K562 (cell line): Measurements from ENCODE around the gene PDHA2. TPM values are rescaled to one million over a fixed set of nuclear protein-coding genes. Genes with fewer than 3 reads are reported as not detected.

Experiments used
- ATAC-seq: fragments of 200-7000 bp; cut with Tn5 transposase; 3 replicates; pipeline ENCODE4 v1.9.1; 2020; ENCODE audit warnings: moderate library complexity
- BruUV-seq: library from RNA; stranded (reverse); fragments of 400-500 nt; replicated peaks from 2 replicates; lab custom pipeline; 2021; lab: Mats Ljungman, UMichigan
- CTCF ChIA-PET: fragments of 300-600 bp; formaldehyde crosslinking; extraction: SDS; loops from one replicate; lab custom pipeline; 2021; ENCODE audit warnings: low intra/inter-chr PET ratio; lab: Yijun Ruan, JAX
- POLR2A ChIA-PET: fragments of 300-600, 350-650 bp; sonication (Branson Sonifier 250); formaldehyde crosslinking; extraction: SDS; loops from one replicate; lab custom pipeline; 2021; ENCODE audit warnings: antibody characterized with exemption, inconsistent platforms; lab: Yijun Ruan, JAX
- DNase-seq, 4 experiments: peaks; one replicate each; pipeline versions ENCODE4 v3.0.0 to v3.0.0-alpha.2; 2011 to 2018; ENCODE audit warnings: low spot score in 3 of 4, mixed read lengths in 3 of 4; ENCODE audit errors: extremely low read depth in 1 of 4
- FAIRE-seq: peaks from 2 replicates; lab custom pipeline; 2011; peaks lifted over from hg19 to GRCh38; lab: Jason Lieb, UNC
- H2AFZ ChIP-seq: 2 replicates; pipeline ENCODE4 v1.6.0; 2011; ENCODE audit warnings: low read depth, low read length, control low read depth, inconsistent platforms
- H3K27ac ChIP-seq: fragments of 200-600 bp; 3 replicates; pipeline ENCODE4 v1.8.0; 2011; ENCODE audit warnings: low read depth, mild to moderate bottlenecking, control low read depth, inconsistent platforms, low read length, moderate library complexity, mixed read lengths; ENCODE audit errors: extremely low read depth
- H3K27me3 ChIP-seq, 2 experiments: fragments of 300-600 bp in 1 of 2; 2 replicates in 1 of 2; 3 replicates in 1 of 2; pipeline versions ENCODE4 v1.6.0 to v1.8.0; 2011; ENCODE audit warnings: inconsistent platforms in 2 of 2, low read length in 2 of 2, mild to moderate bottlenecking in 1 of 2, mixed read lengths in 1 of 2, moderate library complexity in 1 of 2; ENCODE audit not compliant: control insufficient read depth in 2 of 2, insufficient read depth in 2 of 2
- H3K36me3 ChIP-seq: fragments of 300-600 bp; 3 replicates; pipeline ENCODE4 v1.8.0; 2011; ENCODE audit warnings: mild to moderate bottlenecking, low read length, inconsistent platforms; ENCODE audit not compliant: control insufficient read depth, insufficient read depth
- H3K4me1 ChIP-seq, 2 experiments: fragments of 200-600 bp in 1 of 2; replicated peaks in 1 of 2; 2 replicates in 1 of 2; 3 replicates in 1 of 2; pipeline versions ENCODE4 v1.5.1 to v1.8.0; 2011; ENCODE audit warnings: inconsistent platforms in 2 of 2, low read length in 2 of 2, mild to moderate bottlenecking in 1 of 2, mixed read lengths in 1 of 2, moderate library complexity in 1 of 2; ENCODE audit not compliant: control insufficient read depth in 2 of 2, insufficient read depth in 2 of 2
- H3K4me2 ChIP-seq: 2 replicates; pipeline ENCODE4 v1.6.1; 2011; ENCODE audit warnings: low read length, control low read depth, inconsistent platforms, mixed read lengths; ENCODE audit not compliant: insufficient read depth
- H3K4me3 ChIP-seq: fragments of 200-600 bp; sonication (generic), shearing (Covaris generic); 2 replicates; pipeline ENCODE4 v1.5.1; 2016; ENCODE audit warnings: control low read depth, inconsistent platforms
- H3K79me2 ChIP-seq: fragments of 200-600 bp; 3 replicates; pipeline ENCODE4 v1.8.0; 2011; ENCODE audit warnings: low read length, inconsistent platforms; ENCODE audit not compliant: control insufficient read depth, insufficient read depth
- H3K9ac ChIP-seq, 2 experiments: 2 replicates each; pipeline versions ENCODE4 v1.6.0 to v1.6.1; 2011; ENCODE audit warnings: low read depth in 2 of 2, low read length in 2 of 2, control low read depth in 1 of 2, inconsistent platforms in 1 of 2, mild to moderate bottlenecking in 1 of 2, mixed read lengths in 1 of 2; ENCODE audit not compliant: insufficient read depth in 1 of 2
- H3K9me1 ChIP-seq: one replicate; pipeline ENCODE4 v1.6.0; 2011; ENCODE audit warnings: inconsistent platforms, mild to moderate bottlenecking, low read length, moderate library complexity; ENCODE audit not compliant: control insufficient read depth, insufficient read depth
- H3K9me3 ChIP-seq: replicated peaks from 2 replicates; pipeline ENCODE4 v1.5.1; 2011; ENCODE audit warnings: low read depth, low read length, inconsistent platforms; ENCODE audit not compliant: control insufficient read depth, insufficient read depth
- H4K20me1 ChIP-seq: replicated peaks from 2 replicates; pipeline ENCODE4 v1.6.1; 2011; ENCODE audit warnings: low read length, inconsistent platforms, mixed read lengths; ENCODE audit not compliant: control insufficient read depth, insufficient read depth
- ATF7 ChIP-seq: fragments of 450-650 bp; IDR thresholded peaks from 2 replicates; pipeline ENCODE4 v1.7.1; 2014; ENCODE audit warnings: mild to moderate bottlenecking, moderate library complexity
- ETS2 ChIP-seq: IDR thresholded peaks from 2 replicates; pipeline ENCODE4 v1.6.1; 2016; ENCODE audit warnings: borderline replicate concordance, missing genetic modification characterization, mild to moderate bottlenecking, moderate library complexity, missing compliant biosample characterization; ENCODE audit not compliant: poor library complexity, severe bottlenecking
- FOXJ3 ChIP-seq: sonication (generic); formaldehyde crosslinking; IDR thresholded peaks from 2 replicates; pipeline ENCODE4 v1.4.0; 2020; ENCODE audit warnings: mild to moderate bottlenecking, missing genetic modification reagents
- GTF2B ChIP-seq: IDR thresholded peaks from 2 replicates; pipeline ENCODE4 v1.6.1; 2011; ENCODE audit not compliant: insufficient read length; ENCODE audit errors: extremely low read depth
- KAT8 ChIP-seq: fragments of 450-650 bp; IDR thresholded peaks from 2 replicates; pipeline ENCODE4 v1.6.1; 2016; ENCODE audit warnings: low read depth, mild to moderate bottlenecking
- KDM5B ChIP-seq: fragments of 200-600 bp; sonication (generic); IDR thresholded peaks from 2 replicates; pipeline ENCODE4 v1.6.1; 2012; ENCODE audit warnings: low read depth, mild to moderate bottlenecking, moderate library complexity, low read length, control low read depth, inconsistent platforms; ENCODE audit not compliant: insufficient replicate concordance
- LCOR ChIP-seq: sonication (generic); formaldehyde crosslinking; IDR thresholded peaks from 2 replicates; pipeline ENCODE4 v1.8.0; 2022; ENCODE audit warnings: mild to moderate bottlenecking, missing genetic modification reagents
- PATZ1 ChIP-seq: fragments of 250-450 bp; sonication (Bioruptor Pico); IDR thresholded peaks from 2 replicates; pipeline ENCODE4 v1.5.0; 2020; ENCODE audit warnings: mild to moderate bottlenecking, borderline replicate concordance
- SFPQ ChIP-seq: fragments of 200-400 bp; formaldehyde crosslinking; IDR thresholded peaks from 2 replicates; pipeline ENCODE4 v1.6.1; 2017; ENCODE audit warnings: mild to moderate bottlenecking, low read depth, low read length, moderate library complexity
- SOX6 ChIP-seq: fragments of 450-650 bp; IDR thresholded peaks from 2 replicates; pipeline ENCODE4 v1.6.1; 2014; ENCODE audit warnings: mild to moderate bottlenecking
- TARDBP ChIP-seq: fragments of 450-650 bp; IDR thresholded peaks from 2 replicates; pipeline ENCODE4 v1.6.1; 2016
- TBP ChIP-seq: optimal IDR thresholded peaks from 2 replicates; pipeline ENCODE3; 2011; ENCODE audit warnings: low read depth, low read length, improper control_type of control experiment
- TRIM24 ChIP-seq, 2 experiments: fragments of 450-650 bp; IDR thresholded peaks; 2 replicates each; pipeline ENCODE4 v1.6.1; 2016
- ZNF165 ChIP-seq: fragments of 250-450 bp; sonication (Bioruptor Pico); IDR thresholded peaks from 2 replicates; pipeline ENCODE4 v1.4.0; 2020; ENCODE audit warnings: borderline replicate concordance
- WGBS: fragments of 100-300 bp; shearing (Covaris generic); methylation state at CpG from one replicate; pipeline ENCODE4 v1.1.6; 2016; ENCODE audit warnings: low coverage, mixed read lengths; ENCODE audit not compliant: insufficient coverage; ENCODE audit errors: missing lambda C conversion rate; 5-methylcytosine and 5-hydroxymethylcytosine counted together
- in situ Hi-C: fragments of 300-500 bp; cut with MboI; formaldehyde crosslinking; loops from 4 replicates; pipeline ENCODE4 v1.15.0; 2018; ENCODE audit warnings: inconsistent platforms, mixed read lengths
- intact Hi-C: fragments of 100-400 bp; cut with micrococcal nuclease; formaldehyde crosslinking; loops from 2 replicates; pipeline ENCODE4 v1.14.2; 2022
- polyA plus RNA-seq, 8 experiments: library from polyadenylated mRNA; depleted of rRNA in 4 of 8; stranded (reverse) in 5 of 8; unstranded in 3 of 8; fragments of >200 nt; fragmentation: Nextera tagmentation in 2 of 8; fragmentation: Illumina TruSeq in 1 of 8; extraction: Ambion mirVana in 2 of 8; extraction: Trizol in 1 of 8; gene quantifications; 2 replicates each; pipeline versions ENCODE4 v1.2.1 to v1.2.3, GENCODE V29; 2011 to 2014; ENCODE audit warnings: inconsistent platforms in 1 of 8, missing spikeins in 1 of 8
- total RNA-seq, 7 experiments: library from RNA; depleted of rRNA in 6 of 7; stranded (reverse); fragments of >200 nt in 6 of 7; fragmentation: Illumina TruSeq in 2 of 7; extraction: Trizol in 2 of 7; gene quantifications; 2 replicates each; pipeline versions ENCODE4 v1.2.1 to v1.2.3, GENCODE V29; 2011 to 2021; ENCODE audit warnings: low replicate concordance in 1 of 7
- TF ChIP-seq, protein P1 (sequence below): fragments of 150-350 bp; IDR thresholded peaks from 2 replicates; pipeline ENCODE4 v1.6.1; 2014; ENCODE audit warnings: low read depth, mild to moderate bottlenecking, low read length, borderline replicate concordance

PDHA2 gene
- total and polyA plus RNA-seq, 9 of the 15 experiments (the other 6 are each of a cell fraction or from before 2014, with no cell fraction given), result not detected

- Histone ChIP-seq H3K9me3 (0 out of 2 replicates have a peak, but pooled peaks cover 2% of the 10 kb centered on the region), H3K4me3 (no peak overlapping the region), H3K79me2 (no peaks in the 10 kb centered on the region), H3K4me2 (no peak overlapping the region), H3K9me1 (no peaks in the 10 kb centered on the region), H4K20me1 (no peaks in the 10 kb centered on the region), H3K27ac (no peak overlapping the region), H3K4me1 (no peaks in the 10 kb centered on the region), H2AFZ (no peak overlapping the region), H3K9ac (no peak overlapping the region), H3K36me3 (no peaks in the 10 kb centered on the region), H3K27me3 (no peaks in the 10 kb centered on the region)
- in situ Hi-C loops, result no loop called here
- WGBS, result 4% methylated on average over 3 of the region's 3 CpGs
- ATAC-seq, result no peak
- DNase-seq, result no peak
- ChIA-PET CTCF (no interaction called here), POLR2A (no interaction called here)
- intact Hi-C loops, result no loop called here
- BruUV-seq, result no TSS peak
- no peak for FAIRE-seq
- no peak for TF ChIP-seq TRIM24 (IDR thresholded peaks at IDR 0.05)
- no peak for TF ChIP-seq KAT8
- TF ChIP-seq, protein P1, sequence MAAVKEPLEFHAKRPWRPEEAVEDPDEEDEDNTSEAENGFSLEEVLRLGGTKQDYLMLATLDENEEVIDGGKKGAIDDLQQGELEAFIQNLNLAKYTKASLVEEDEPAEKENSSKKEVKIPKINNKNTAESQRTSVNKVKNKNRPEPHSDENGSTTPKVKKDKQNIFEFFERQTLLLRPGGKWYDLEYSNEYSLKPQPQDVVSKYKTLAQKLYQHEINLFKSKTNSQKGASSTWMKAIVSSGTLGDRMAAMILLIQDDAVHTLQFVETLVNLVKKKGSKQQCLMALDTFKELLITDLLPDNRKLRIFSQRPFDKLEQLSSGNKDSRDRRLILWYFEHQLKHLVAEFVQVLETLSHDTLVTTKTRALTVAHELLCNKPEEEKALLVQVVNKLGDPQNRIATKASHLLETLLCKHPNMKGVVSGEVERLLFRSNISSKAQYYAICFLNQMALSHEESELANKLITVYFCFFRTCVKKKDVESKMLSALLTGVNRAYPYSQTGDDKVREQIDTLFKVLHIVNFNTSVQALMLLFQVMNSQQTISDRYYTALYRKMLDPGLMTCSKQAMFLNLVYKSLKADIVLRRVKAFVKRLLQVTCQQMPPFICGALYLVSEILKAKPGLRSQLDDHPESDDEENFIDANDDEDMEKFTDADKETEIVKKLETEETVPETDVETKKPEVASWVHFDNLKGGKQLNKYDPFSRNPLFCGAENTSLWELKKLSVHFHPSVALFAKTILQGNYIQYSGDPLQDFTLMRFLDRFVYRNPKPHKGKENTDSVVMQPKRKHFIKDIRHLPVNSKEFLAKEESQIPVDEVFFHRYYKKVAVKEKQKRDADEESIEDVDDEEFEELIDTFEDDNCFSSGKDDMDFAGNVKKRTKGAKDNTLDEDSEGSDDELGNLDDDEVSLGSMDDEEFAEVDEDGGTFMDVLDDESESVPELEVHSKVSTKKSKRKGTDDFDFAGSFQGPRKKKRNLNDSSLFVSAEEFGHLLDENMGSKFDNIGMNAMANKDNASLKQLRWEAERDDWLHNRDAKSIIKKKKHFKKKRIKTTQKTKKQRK, result no peak
- no peak for TF ChIP-seq GTF2B
- TF ChIP-seq KDM5B, result no peak
- TF ChIP-seq SFPQ, result no peak
- TF ChIP-seq LCOR (CRISPR knock-in tag), result no peak
- no peak for TF ChIP-seq ZNF165
- no peak for TF ChIP-seq TARDBP
- TF ChIP-seq ETS2, result no peak
- TF ChIP-seq SOX6, result no peak
- no peak for TF ChIP-seq TBP
- TF ChIP-seq PATZ1 (CRISPR knock-in tag), result no peak
- TF ChIP-seq FOXJ3 (CRISPR knock-in tag), result no peak
- TF ChIP-seq ATF7, result no peak
Observed at GRCh38 chr4:95821867-95822266, 18.0 kb upstream of the PDHA2 start.
